H1 (cell line): ENCODE measurements around the gene ARPC2. TPM values are rescaled to one million over a fixed set of nuclear protein-coding genes. Genes with fewer than 3 reads are reported as not detected.

Experiments
- CTCF ChIA-PET: fragments of 300-600 bp; sonication (Branson Sonifier 250); formaldehyde crosslinking; loops from one replicate; lab custom pipeline; 2021; ENCODE audit not compliant: partially characterized antibody; lab: Charles Lee
- POLR2A ChIA-PET: fragments of 300-600 bp; sonication (Branson Sonifier 250); formaldehyde crosslinking; loops from one replicate; lab custom pipeline; 2021; ENCODE audit warnings: inconsistent platforms; ENCODE audit not compliant: partially characterized antibody; lab: Charles Lee
- DNase-seq, 2 experiments: peaks; one replicate each; pipeline versions ENCODE4 v3.0.0 to v3.0.0-alpha.2; 2010 to 2022; ENCODE audit warnings: low spot score in 2 of 2, low read depth in 1 of 2, mixed read lengths in 1 of 2
- FAIRE-seq: peaks from 2 replicates; lab custom pipeline; 2011; peaks lifted over from hg19 to GRCh38; lab: Jason Lieb, UNC
- H2AFZ ChIP-seq: 2 replicates; pipeline ENCODE4 v1.8.1; 2012; ENCODE audit warnings: low read length, inconsistent platforms
- H2AK5ac ChIP-seq: 2 replicates; pipeline ENCODE4 v1.6.1; 2013; ENCODE audit warnings: low read depth, low read length
- H2BK120ac ChIP-seq: replicated peaks from 2 replicates; pipeline ENCODE3; 2013; ENCODE audit warnings: low read depth, low read length, inconsistent platforms
- H2BK12ac ChIP-seq: 2 replicates; pipeline ENCODE4 v1.6.1; 2013; ENCODE audit warnings: low read depth, low read length
- H2BK15ac ChIP-seq: 2 replicates; pipeline ENCODE4 v1.6.1; 2013; ENCODE audit warnings: low read length
- H2BK20ac ChIP-seq: 2 replicates; pipeline ENCODE4 v1.6.1; 2013; ENCODE audit warnings: low read length
- H2BK5ac ChIP-seq: 2 replicates; pipeline ENCODE4 v1.6.1; 2013; ENCODE audit warnings: low read depth, low read length
- H3K14ac ChIP-seq: 2 replicates; pipeline ENCODE4 v1.6.1; 2013; ENCODE audit warnings: inconsistent platforms; ENCODE audit not compliant: insufficient read length
- H3K18ac ChIP-seq: 2 replicates; pipeline ENCODE4 v1.6.1; 2013; ENCODE audit warnings: low read length; ENCODE audit errors: extremely low read depth
- H3K23ac ChIP-seq: 2 replicates; pipeline ENCODE4 v1.6.1; 2013; ENCODE audit warnings: inconsistent platforms; ENCODE audit not compliant: insufficient read length
- H3K23me2 ChIP-seq: 2 replicates; pipeline ENCODE4 v1.6.1; 2013; ENCODE audit warnings: low read depth, low read length
- H3K27ac ChIP-seq: 2 replicates; pipeline ENCODE4 v1.6.1; 2011; ENCODE audit warnings: low read depth, low read length, inconsistent platforms
- H3K27me3 ChIP-seq, 4 experiments: replicated peaks in 1 of 4; 1 replicate in 1 of 4; 2 replicates in 3 of 4; pipeline versions ENCODE4 v1.6.1 to v1.8.1; 2011 to 2013; ENCODE audit warnings: low read length in 3 of 4, mild to moderate bottlenecking in 3 of 4, inconsistent platforms in 2 of 4, mixed read lengths in 2 of 4, moderate library complexity in 1 of 4; ENCODE audit not compliant: control insufficient read depth in 3 of 4, insufficient read depth in 3 of 4; ENCODE audit errors: extremely low read depth in 1 of 4
- H3K36me3 ChIP-seq, 4 experiments: 2 replicates each; pipeline versions ENCODE4 v1.6.1 to v1.8.1; 2011 to 2013; ENCODE audit warnings: mild to moderate bottlenecking in 4 of 4, low read length in 3 of 4, moderate library complexity in 2 of 4, control low read depth in 1 of 4, inconsistent platforms in 1 of 4; ENCODE audit not compliant: insufficient read depth in 4 of 4, control insufficient read depth in 2 of 4
- H3K4ac ChIP-seq: replicated peaks from 2 replicates; pipeline ENCODE3; 2013; ENCODE audit warnings: low read length, low read depth, mixed read lengths, inconsistent platforms; ENCODE audit not compliant: insufficient read length
- H3K4me1 ChIP-seq, 4 experiments: replicated peaks in 1 of 4; 1 replicate in 1 of 4; 2 replicates in 3 of 4; pipeline versions ENCODE4 v1.6.1 to v1.8.1; 2011 to 2013; ENCODE audit warnings: low read length in 3 of 4, inconsistent platforms in 2 of 4, mixed read lengths in 1 of 4; ENCODE audit not compliant: insufficient read depth in 4 of 4, control insufficient read depth in 3 of 4
- H3K4me2 ChIP-seq, 2 experiments: 2 replicates each; pipeline versions ENCODE4 v1.6.1 to v1.8.1; 2011 to 2013; ENCODE audit warnings: low read depth in 2 of 2, low read length in 2 of 2, control low read depth in 1 of 2, inconsistent platforms in 1 of 2, mild to moderate bottlenecking in 1 of 2; ENCODE audit not compliant: insufficient read depth in 1 of 2
- H3K4me3 ChIP-seq, 4 experiments: fragments of 200-600, 300-600 bp in 1 of 4; sonication (generic), shearing (Covaris generic), sonication (Bioruptor Twin) in 1 of 4; 2 replicates each; pipeline versions ENCODE4 v1.5.1 to v1.8.1; 2011 to 2016; ENCODE audit warnings: low read length in 4 of 4, low read depth in 3 of 4, control low read depth in 2 of 4, inconsistent platforms in 2 of 4, mild to moderate bottlenecking in 2 of 4, mixed read lengths in 1 of 4, moderate library complexity in 1 of 4; ENCODE audit not compliant: insufficient read depth in 2 of 4; ENCODE audit errors: extremely low read depth in 1 of 4
- H3K56ac ChIP-seq: replicated peaks from 2 replicates; pipeline ENCODE3; 2013; ENCODE audit warnings: low read depth, mild to moderate bottlenecking, mixed read lengths, low read length, inconsistent platforms; ENCODE audit not compliant: insufficient read length
- H3K79me1 ChIP-seq: 2 replicates; pipeline ENCODE4 v1.6.1; 2013; ENCODE audit warnings: low read depth, low read length, control low read depth
- H3K79me2 ChIP-seq, 2 experiments: 2 replicates each; pipeline versions ENCODE4 v1.6.1 to v1.8.1; 2012 to 2013; ENCODE audit warnings: low read length in 2 of 2, mild to moderate bottlenecking in 2 of 2, inconsistent platforms in 1 of 2; ENCODE audit not compliant: insufficient read depth in 2 of 2, control insufficient read depth in 1 of 2
- H3K9ac ChIP-seq, 4 experiments: replicated peaks in 1 of 4; 1 replicate in 1 of 4; 2 replicates in 3 of 4; pipeline versions ENCODE4 v1.6.1 to v1.8.1; 2011 to 2013; ENCODE audit warnings: low read depth in 3 of 4, low read length in 3 of 4, control low read depth in 2 of 4, mild to moderate bottlenecking in 2 of 4, moderate library complexity in 2 of 4, inconsistent platforms in 1 of 4; ENCODE audit errors: extremely low read depth in 1 of 4
- H3K9me3 ChIP-seq, 2 experiments: 2 replicates each; pipeline versions ENCODE4 v1.6.1 to v1.8.1; 2012 to 2013; ENCODE audit warnings: mild to moderate bottlenecking in 2 of 2, moderate library complexity in 2 of 2, control low read depth in 1 of 2, inconsistent platforms in 1 of 2, low read depth in 1 of 2, low read length in 1 of 2, mixed read lengths in 1 of 2; ENCODE audit not compliant: insufficient read depth in 2 of 2
- H4K20me1 ChIP-seq, 2 experiments: replicated peaks in 1 of 2; 2 replicates each; pipeline versions ENCODE3 to v1.8.1; 2011 to 2013; ENCODE audit warnings: inconsistent platforms in 2 of 2, low read length in 2 of 2, mild to moderate bottlenecking in 1 of 2; ENCODE audit not compliant: insufficient read depth in 2 of 2, control insufficient read depth in 1 of 2
- H4K5ac ChIP-seq: 2 replicates; pipeline ENCODE4 v1.6.1; 2013; ENCODE audit warnings: low read length, low read depth, mixed read lengths, inconsistent platforms; ENCODE audit not compliant: insufficient read length
- H4K8ac ChIP-seq: 2 replicates; pipeline ENCODE4 v1.8.0; 2013; ENCODE audit warnings: mild to moderate bottlenecking, moderate library complexity, low read length, inconsistent platforms; ENCODE audit not compliant: insufficient read depth; ENCODE audit errors: extremely low read depth
- H4K91ac ChIP-seq: replicated peaks from 2 replicates; pipeline ENCODE3; 2013; ENCODE audit warnings: low read length, mixed read lengths, inconsistent platforms; ENCODE audit not compliant: insufficient read length
- KDM5A ChIP-seq: fragments of 200-600 bp; IDR thresholded peaks from 2 replicates; pipeline ENCODE4 v1.7.1; 2012; ENCODE audit warnings: mild to moderate bottlenecking, low read length, inconsistent platforms, mixed read lengths
- PHF8 ChIP-seq: fragments of 200-600 bp; sonication (generic); conservative IDR thresholded peaks from 2 replicates; pipeline ENCODE4 v1.7.1; 2012; ENCODE audit warnings: low read depth, mild to moderate bottlenecking, inconsistent platforms, low read length, moderate library complexity
- RAD21 ChIP-seq, 2 experiments: IDR thresholded peaks in 1 of 2; conservative IDR thresholded peaks in 1 of 2; 2 replicates each; pipeline ENCODE4 v1.6.1; 2011; ENCODE audit warnings: low read depth in 2 of 2, low read length in 2 of 2, improper control_type of control experiment in 1 of 2, inconsistent platforms in 1 of 2, mild to moderate bottlenecking in 1 of 2, moderate library complexity in 1 of 2
- RBBP5 ChIP-seq: IDR thresholded peaks from 2 replicates; pipeline ENCODE4 v1.7.1; 2012; ENCODE audit warnings: low read depth, mild to moderate bottlenecking, inconsistent platforms, low read length, moderate library complexity, borderline replicate concordance
- RNF2 ChIP-seq: fragments of 200-900, 300-1000 bp; sonication (generic); IDR thresholded peaks from 2 replicates; pipeline ENCODE4 v1.7.1; 2016; ENCODE audit warnings: borderline replicate concordance, low read depth, mild to moderate bottlenecking, antibody characterized with exemption, low read length; ENCODE audit not compliant: poor library complexity, severe bottlenecking; ENCODE audit errors: missing control alignments
- SIN3A ChIP-seq, 2 experiments: IDR thresholded peaks in 1 of 2; conservative IDR thresholded peaks in 1 of 2; 2 replicates each; pipeline ENCODE4 v1.6.1; 2011 to 2012; ENCODE audit warnings: low read length in 2 of 2, improper control_type of control experiment in 1 of 2, low read depth in 1 of 2, mild to moderate bottlenecking in 1 of 2
- TAF1 ChIP-seq: IDR thresholded peaks from 2 replicates; pipeline ENCODE4 v1.6.1; 2011; ENCODE audit warnings: mild to moderate bottlenecking, low read depth, low read length
- YY1 ChIP-seq: IDR thresholded peaks from 2 replicates; pipeline ENCODE4 v1.6.1; 2011; ENCODE audit warnings: low read depth, mild to moderate bottlenecking, low read length
- WGBS, 2 experiments: shearing (Covaris generic) in 1 of 2; methylation state at CpG; one replicate each; pipeline versions ENCODE4 v1.1.6 to v1.1.7; 2013 to 2015; ENCODE audit warnings: low lambda C conversion rate in 2 of 2, mixed read lengths in 2 of 2, inconsistent platforms in 1 of 2, low coverage in 1 of 2, missing lambda C conversion rate in 1 of 2; ENCODE audit not compliant: insufficient replicate concordance in 2 of 2, insufficient coverage in 1 of 2, insufficient read length in 1 of 2; ENCODE audit errors: extremely low coverage in 1 of 2, missing lambda C conversion rate in 1 of 2; 5-methylcytosine and 5-hydroxymethylcytosine counted together
- polyA plus RNA-seq, 7 experiments: library from polyadenylated mRNA; depleted of rRNA in 3 of 7; stranded (reverse) in 5 of 7; unstranded in 2 of 7; fragments of >200 nt in 5 of 7; fragments of 200-250 nt in 2 of 7; gene quantifications; 1 replicate in 5 of 7; 2 replicates in 1 of 7; 4 replicates in 1 of 7; pipeline versions ENCODE4 v1.2.1 to v1.2.3, GENCODE V29; 2011 to 2013; ENCODE audit warnings: missing spikeins in 2 of 7, mixed read lengths in 2 of 7
- total RNA-seq: library from RNA; stranded (reverse); fragmentation: NEBNext Ultra II Directional; extraction: Animal tissue kit (Norgen Biotek cat#: 25700); gene quantifications from 2 replicates; pipeline ENCODE4 v1.2.1, GENCODE V29; 2021
- TF ChIP-seq, protein P1 (sequence below): IDR thresholded peaks from 2 replicates; pipeline ENCODE4 v1.6.1; 2012; ENCODE audit warnings: inconsistent platforms

The ARPC2 gene
- total and polyA plus RNA-seq, 2 of the 8 experiments (the other 6 are each of a cell fraction or from before 2014, with no cell fraction given), result 174 to 195 TPM

DNA sequence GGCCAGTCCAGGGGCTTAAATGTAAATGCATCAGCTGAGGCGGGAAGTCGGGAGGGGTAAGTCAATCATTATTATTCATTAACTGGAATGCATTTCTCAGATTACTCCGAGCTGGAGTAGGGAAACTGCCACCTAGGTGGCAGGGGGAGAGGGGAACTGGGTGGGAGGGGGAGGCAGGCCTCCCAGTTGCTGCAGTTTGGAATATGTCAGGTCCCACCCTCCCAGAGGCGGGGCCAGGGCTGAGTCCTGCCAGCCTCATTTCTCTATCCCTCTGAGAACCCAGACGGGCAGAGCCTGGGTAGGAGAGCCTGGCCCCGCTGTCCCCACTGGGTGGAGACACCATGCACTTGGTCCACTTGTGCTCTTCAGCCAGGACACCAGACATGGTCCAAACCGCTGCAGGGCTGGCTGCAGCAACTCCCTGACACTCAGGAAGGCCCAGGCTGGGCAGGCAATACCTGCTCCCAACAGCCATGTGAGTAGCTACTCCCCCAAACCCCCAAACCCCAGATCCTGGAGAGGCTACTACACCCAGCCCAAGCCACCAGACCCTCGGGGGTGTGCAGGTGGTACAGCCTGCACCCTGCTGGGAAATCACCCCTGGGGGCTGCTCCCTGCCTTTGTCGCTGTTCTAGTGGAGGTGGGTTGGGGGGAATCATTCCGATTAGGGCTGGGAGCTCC is 43.9 kb downstream of the ARPC2 start, which contains the start of gene GPBAR1:
Gene GPBAR1, plus strand, starts transcription at position 274 of the 681 bp plus-strand sequence. CDS start 1,710 bp downstream, outside the sequence.
- H3K4me2 ChIP-seq, result peak within 1 kb of the TSS; percentile 42 to 46
- no peaks in the 10 kb centered on the region for H3K9me3 ChIP-seq
- H3K36me3 ChIP-seq, result peaks cover 6 to 24% (median 12%) of the 10 kb centered on the region in 4 experiments; a peak in 7 of 8 replicates
- no peak within 1 kb of the TSS for H2AFZ ChIP-seq
- peak within 1 kb of the TSS; percentile 3; the same call in 1 of the 2 replicates for H2BK15ac ChIP-seq
- H3K27ac ChIP-seq, result no peak within 1 kb of the TSS
- peak within 1 kb of the TSS; percentile 41 for H3K4ac ChIP-seq
- peak in 1 of 2 experiments; percentile 75 for DNase-seq
- no peak within 1 kb of the TSS for H3K18ac ChIP-seq
- H3K56ac ChIP-seq, result no peak within 1 kb of the TSS
- H3K4me1 ChIP-seq, result peaks cover 3 to 22% (median 15%) of the 10 kb centered on the region in 4 experiments
- no peaks in the 10 kb centered on the region for H3K79me2 ChIP-seq
- FAIRE-seq, result no peak
- CTCF ChIA-PET, result interaction anchor here (0.7 to 9.0 kb wide), 6 partner anchors 13 to 304 kb away, joined by 3 to 81 read pairs (median 4); partner anchors contain the start of genes AAMP and PNKD
- no peak within 1 kb of the TSS; a peak in 1 of 8 replicates for H3K4me3 ChIP-seq
- no peaks in the 10 kb centered on the region for H3K79me1 ChIP-seq
- no peak within 1 kb of the TSS for H2BK20ac ChIP-seq
- H3K23ac ChIP-seq, result no peak within 1 kb of the TSS
- H3K9ac ChIP-seq, result peak within 1 kb of the TSS in 1 of 4 experiments; percentile 22; a peak in 2 of 7 replicates
- H4K8ac ChIP-seq, result no peak within 1 kb of the TSS; the same call in 1 of the 2 replicates
- no peak within 1 kb of the TSS for H4K5ac ChIP-seq
- peak within 1 kb of the TSS; percentile 49 for H2BK5ac ChIP-seq
- 0 out of 2 replicates have a peak within 1 kb of the TSS, but pooled peaks have one; percentile 1 for H2BK12ac ChIP-seq
- no peak within 1 kb of the TSS for H2AK5ac ChIP-seq
- H2BK120ac ChIP-seq, result no peak within 1 kb of the TSS
- POLR2A ChIA-PET, result interaction anchor here (0.9 to 3.7 kb wide), 5 partner anchors 8 to 41 kb away, joined by 3 to 29 read pairs (median 4); partner anchors contain the start of genes AAMP and PNKD
- WGBS, 2 experiments, result 38% methylated on average over 10 of the region's 10 CpGs; no CpG with 5 or more reads in 1 of the 2 experiments
- no peak within 1 kb of the TSS for H4K91ac ChIP-seq
- H4K20me1 ChIP-seq, result peaks cover 0 to 9% of the 10 kb centered on the region in 2 experiments
- TF ChIP-seq RAD21 (IDR thresholded peaks at IDR 0.05 in 1 of 2, conservative IDR thresholded peaks at IDR 0.05 in 1 of 2; ENCODE audit: low read depth in 2 of 2, low read length in 2 of 2), result no peak; a peak in 1 of 4 replicates
- no peak for TF ChIP-seq KDM5A
- TF ChIP-seq RBBP5, result no peak
- no peak for TF ChIP-seq YY1
- no peak for TF ChIP-seq PHF8
- TF ChIP-seq, protein P1, sequence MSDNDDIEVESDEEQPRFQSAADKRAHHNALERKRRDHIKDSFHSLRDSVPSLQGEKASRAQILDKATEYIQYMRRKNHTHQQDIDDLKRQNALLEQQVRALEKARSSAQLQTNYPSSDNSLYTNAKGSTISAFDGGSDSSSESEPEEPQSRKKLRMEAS, result no peak; the same call in 1 of the 2 replicates
- peak in 1 of 2 experiments; percentile 57; a peak in 2 of 4 replicates for TF ChIP-seq SIN3A (conservative IDR thresholded peaks at IDR 0.05 in 1 of 2, IDR thresholded peaks at IDR 0.05 in 1 of 2; ENCODE audit: low read depth in 1 of 2, low read length in 2 of 2)
- TF ChIP-seq TAF1, result 0 out of 2 replicates have a peak, but pooled peaks have one; percentile 23
- TF ChIP-seq RNF2, result no peak
- H3K23me2 ChIP-seq, result no peaks in the 10 kb centered on the region
- H3K14ac ChIP-seq, result no peak within 1 kb of the TSS
- no peaks in the 10 kb centered on the region for H3K27me3 ChIP-seq
